GDM1 (cell line): ENCODE results near the gene RPL6.
A peak's percentile ranks its signal among the peaks of the same experiment; 100 is the strongest.
"Not testable (repeated sequence)": the region's sequence is repeated elsewhere in the genome, so short reads cannot be mapped to it uniquely, and the experiment has no call there.

ENCODE experiments used
- DNase-seq: peaks from one replicate; lab custom pipeline; 2025; lab: John Stamatoyannopoulos, UW

The RPL6 gene

GRCh38 chr12:112419297-112420133 is 10.1 kb upstream of the RPL6 start:
- DNase-seq: no peak

GRCh38 chr12:112418608-112419296 is 9.3 kb upstream of the RPL6 start, which contains the start of gene PTPN11:
PTPN11 (plus strand) TSS chr12:112418947; CDS start chr12:112419112, 165 bp downstream.
- DNase-seq: peak; percentile 84

GRCh38 chr12:112418273-112418607 is 8.8 kb upstream of the RPL6 start:
- DNase-seq: no peak

- not testable (repeated sequence) for DNase-seq
These were observed 6.1 kb upstream of the RPL6 start for GRCh38 chr12:112415457-112415856.

- no peak for DNase-seq
These were observed 4.6 kb upstream of the RPL6 start for GRCh38 chr12:112413855-112414625.

GRCh38 chr12:112409906-112410244 is 470 bp upstream of the RPL6 start:
- no peak for DNase-seq

- no peak for DNase-seq
These were observed 784 bp downstream of the RPL6 start for GRCh38 chr12:112408621-112409020.

GRCh38 chr12:112407683-112408082 is 1.7 kb downstream of the RPL6 start:
- not testable (repeated sequence) for DNase-seq

GRCh38 chr12:112406519-112407488 is 2.6 kb downstream of the RPL6 start:
- DNase-seq: no peak

- no peak for DNase-seq
These were observed 7.4 kb downstream of the RPL6 start for GRCh38 chr12:112401903-112402498.

GRCh38 chr12:112401054-112401453 is 8.4 kb downstream of the RPL6 start:
- DNase-seq: no peak

- no peak for DNase-seq
These were observed 16.1 kb downstream of the RPL6 start for GRCh38 chr12:112393328-112393727.

GRCh38 chr12:112389922-112390654 is 19.3 kb downstream of the RPL6 start:
- DNase-seq: not testable (repeated sequence)

GRCh38 chr12:112389228-112389627 is 20.2 kb downstream of the RPL6 start:
- DNase-seq: no peak

GRCh38 chr12:112386726-112387125 is 22.7 kb downstream of the RPL6 start:
- no peak for DNase-seq

- no peak for DNase-seq
These were observed 26.5 kb downstream of the RPL6 start for GRCh38 chr12:112382866-112383265.

- peak; percentile 82 for DNase-seq
These were observed 27.3 kb downstream of the RPL6 start, which contains the start of gene HECTD4 for GRCh38 chr12:112381883-112382796. HECTD4 (minus strand) TSS chr12:112382431; CDS start chr12:112382128, 303 bp downstream.

GRCh38 chr12:112381406-112381882 is 28.0 kb downstream of the RPL6 start:
- DNase-seq: no peak
